GM20431 (cell line): Measurements from ENCODE around the gene SERP2.
"Not testable (repeated sequence)": the region's sequence is repeated elsewhere in the genome, so short reads cannot be mapped to it uniquely, and the experiment has no call there.

Source experiments
- in situ Hi-C: fragments of 300-500 bp; cut with MseI, MboI; formaldehyde crosslinking; loops from one replicate; pipeline ENCODE4 v1.15.0; 2020; ENCODE audit warnings: low sequenced_read_pairs; ENCODE audit not compliant: unreplicated experiment

The SERP2 gene

DNA sequence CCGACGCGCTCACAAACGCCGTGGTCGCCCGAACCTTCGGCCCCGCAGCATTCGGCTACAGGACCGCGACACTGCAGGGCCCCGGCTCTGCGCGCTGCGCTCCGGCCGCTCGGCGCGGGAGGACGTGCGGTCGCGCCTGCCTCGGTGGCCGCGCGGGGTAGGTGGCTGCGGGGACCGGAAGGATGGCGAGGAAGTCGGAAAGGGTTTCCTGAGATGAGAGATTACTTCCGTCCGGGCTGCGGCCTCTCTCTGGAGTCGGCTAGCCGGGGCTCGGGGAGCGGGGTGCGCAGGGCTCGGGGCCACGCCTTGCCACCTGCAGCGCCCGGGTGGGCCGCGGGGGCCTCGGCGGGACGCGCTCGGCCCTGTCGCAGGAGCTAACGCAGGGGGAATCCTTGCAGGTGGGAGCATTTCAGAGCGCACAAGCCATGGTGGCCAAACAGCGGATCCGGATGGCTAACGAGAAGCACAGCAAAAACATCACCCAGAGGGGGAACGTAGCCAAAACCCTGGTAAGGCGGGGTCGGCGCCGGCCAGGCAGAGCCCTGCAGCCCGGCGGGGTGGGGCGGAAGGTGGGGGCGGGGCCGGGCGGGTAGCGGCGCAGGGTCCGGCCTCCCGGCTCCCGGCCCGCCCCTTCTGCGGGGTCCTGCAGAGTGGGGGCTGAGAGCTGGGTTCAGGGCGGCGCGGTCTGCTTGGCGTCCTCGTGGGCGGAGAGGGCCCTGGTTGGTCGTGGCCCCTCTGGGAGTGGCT, at the start of gene SERP2:
Gene SERP2 (plus strand): TSS at position 224 of the 747 bp plus-strand sequence. CDS start 202 bp downstream, at position 426.
- in situ Hi-C loops: no loop called here

DNA sequence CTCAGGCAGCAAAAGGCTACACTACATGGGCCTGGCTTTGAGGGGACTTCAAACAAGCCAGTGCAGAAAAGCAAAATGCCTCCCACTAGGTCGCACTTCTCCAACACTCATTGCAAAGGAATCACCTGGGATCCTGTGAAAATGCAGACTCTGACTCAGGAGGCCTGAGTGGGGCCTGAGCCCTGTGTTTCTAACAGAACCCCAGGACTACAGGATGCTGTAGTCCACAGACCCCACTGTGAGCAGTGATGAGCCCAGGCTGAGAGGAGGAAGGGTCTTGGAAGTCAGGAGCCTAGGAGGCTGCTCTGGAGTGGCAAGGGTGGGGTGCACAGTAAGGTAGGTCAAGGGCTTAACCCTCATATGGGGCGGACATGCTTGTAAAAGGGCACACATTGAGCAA, 46.7 kb upstream of the SERP2 start:
- in situ Hi-C loops: no loop called here

DNA sequence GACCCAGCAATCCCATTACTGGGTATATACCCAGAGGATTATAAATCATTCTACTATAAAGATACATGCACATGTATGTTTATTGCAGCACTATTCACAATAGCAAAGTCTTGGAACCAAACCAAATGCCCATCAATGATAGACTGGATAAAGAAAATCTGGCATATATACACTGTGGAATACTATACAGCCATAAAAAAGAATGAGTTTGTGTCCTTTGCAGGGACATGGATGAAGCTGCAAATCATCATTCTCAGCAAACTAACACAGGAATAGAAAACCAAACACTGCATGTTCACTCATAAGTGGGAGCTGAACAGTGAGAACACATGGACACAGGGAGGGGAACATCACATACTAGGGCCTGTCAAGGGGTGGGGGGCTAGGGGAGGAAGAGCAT, 44.6 kb upstream of the SERP2 start:
- in situ Hi-C loops: not testable (repeated sequence)

DNA sequence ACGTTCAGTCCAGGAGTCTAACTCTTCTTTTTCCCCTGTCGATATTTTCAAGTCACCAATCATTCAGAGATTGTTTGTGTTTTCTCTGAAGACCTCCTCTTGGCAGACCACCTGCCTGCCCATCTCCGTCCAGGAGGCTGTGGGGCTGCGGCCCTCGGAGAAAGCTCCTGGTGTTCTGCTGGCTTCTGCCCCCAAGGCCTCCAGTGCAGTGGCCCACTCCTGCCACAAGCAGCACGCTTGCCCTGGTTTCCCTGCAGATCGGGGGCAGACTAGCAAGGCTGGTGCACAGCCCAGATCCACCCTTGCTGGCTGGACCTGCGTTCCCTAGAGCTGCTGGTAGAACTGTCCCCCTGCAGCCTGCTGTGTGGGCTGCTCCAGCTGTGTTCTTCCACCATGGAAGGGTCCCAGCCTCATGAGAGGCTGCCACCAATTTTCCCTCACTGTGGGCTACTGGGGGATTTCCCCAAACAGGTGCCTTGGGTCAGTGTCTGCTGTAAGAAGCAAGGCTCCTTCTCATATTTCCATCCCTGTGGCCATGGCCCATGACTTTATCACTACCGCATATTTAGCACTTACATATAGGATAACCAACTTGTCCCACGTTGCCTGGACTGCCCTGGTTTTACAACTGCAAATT, 43.6 kb upstream of the SERP2 start:
- in situ Hi-C loops: no loop called here

DNA sequence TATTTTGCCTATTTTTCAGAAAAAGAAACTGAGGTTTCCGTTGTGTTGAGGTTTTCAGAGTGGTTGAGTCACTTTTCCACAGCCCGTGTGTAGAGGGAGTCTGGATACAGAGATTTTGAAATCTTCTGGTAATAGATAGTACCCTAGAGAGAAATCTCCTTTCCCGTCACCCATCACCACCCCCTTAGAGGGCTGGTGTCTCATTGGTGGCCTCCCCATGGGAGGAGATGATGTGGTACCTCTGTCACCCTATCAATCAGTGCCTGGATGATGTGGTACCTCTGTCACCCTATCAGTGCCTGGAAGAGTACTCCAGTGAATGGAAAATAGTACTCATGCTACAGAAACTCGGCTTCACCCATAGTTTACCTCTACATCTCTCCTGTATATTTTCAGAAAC, 42.2 kb upstream of the SERP2 start:
- in situ Hi-C loops: no loop called here

DNA sequence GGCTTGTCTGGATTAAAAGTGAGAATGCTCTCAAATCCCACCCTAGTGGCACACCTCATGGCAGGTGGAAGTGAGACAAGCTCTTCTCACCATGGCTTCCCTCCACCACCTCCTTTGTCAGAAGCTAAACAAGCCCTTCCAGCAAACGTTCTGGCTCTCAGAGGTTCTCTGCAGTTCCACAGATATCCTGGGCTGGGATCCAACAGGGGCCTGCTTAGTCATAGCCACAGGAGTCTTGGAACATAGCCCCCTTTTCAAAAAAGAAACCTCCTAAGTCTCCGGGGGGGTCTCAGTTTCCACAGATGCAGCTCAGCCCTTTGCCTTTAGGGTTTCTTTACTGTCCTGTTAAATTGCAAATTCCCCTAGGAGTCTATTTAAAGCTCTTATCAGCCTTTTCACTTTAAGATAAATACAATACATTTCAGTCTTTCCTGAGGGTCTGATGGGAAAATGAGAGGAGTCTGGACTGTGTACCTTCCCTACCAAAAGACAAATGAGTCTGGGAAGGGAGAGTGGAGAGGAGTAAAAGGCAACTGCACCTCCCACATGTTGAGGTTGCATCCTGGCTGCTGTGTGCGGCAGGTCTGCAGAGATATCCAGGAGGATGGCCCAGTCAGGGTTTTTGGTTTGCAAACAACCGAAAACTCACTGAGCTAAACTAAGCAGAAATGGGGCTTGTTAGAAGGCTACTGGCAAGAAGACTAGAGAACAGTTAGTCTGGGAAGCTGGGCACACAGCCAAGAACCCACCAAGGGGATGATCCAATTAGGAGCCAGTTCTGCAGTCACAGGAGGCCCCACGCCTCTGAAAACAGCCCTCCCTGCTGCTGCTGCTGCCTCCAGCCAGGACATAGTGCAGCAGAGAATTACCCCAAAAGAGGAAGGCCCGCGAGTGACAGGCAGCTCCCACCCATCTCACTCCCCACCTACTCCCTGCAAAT, 41.4 kb upstream of the SERP2 start:
- in situ Hi-C loops: no loop called here

DNA sequence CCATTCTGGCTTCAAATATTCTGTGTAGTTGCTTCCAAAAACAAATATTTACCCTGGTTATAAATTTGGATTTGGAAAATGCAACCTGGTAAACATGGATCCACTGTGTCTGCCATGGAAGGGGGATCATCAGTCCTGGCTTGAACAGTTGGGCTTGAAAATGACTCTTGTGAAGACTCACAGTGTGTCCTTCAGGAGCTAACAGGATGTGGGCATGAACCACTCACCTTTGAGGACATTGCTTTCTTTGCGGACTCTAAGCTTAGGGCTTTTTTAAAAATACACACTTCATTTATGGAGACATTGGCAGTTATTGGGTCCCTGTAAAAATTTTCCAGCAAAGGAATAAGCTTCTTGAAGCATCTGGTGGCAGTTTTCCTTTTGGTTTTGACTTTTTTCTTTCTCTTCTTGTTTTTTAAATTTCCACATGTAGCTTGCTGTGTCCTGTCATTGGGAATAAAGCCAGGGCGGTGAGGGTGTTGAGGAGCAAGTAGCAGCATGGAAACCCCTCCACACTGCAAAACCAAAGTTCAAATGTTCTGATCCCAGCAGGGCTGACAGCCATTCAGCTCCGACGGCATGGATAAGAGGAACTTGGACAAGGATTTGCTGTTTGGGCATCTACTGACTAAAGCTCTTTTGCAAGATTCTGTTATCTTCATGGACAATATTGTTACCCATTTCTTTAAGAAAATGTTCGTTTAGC, 39.5 kb upstream of the SERP2 start:
- in situ Hi-C loops: no loop called here

DNA sequence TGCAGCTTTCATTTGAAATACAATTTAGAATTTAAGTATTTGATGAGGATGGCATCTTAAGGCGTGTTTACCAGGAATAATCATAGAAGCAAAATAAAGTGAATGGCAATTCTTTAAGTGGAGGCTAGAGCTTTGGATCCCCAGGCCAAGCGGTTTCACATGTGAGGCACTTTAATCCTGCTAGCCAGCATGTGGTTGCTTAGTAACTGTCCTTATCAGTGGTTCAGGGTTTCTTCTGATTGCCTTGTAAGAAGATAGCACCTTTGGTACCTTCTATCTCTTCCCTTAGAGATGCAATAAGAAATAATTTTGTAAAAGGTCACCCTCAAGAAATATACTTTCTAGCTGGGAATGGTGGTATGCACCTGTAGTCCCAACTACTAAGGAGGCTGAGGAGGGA, 38.9 kb upstream of the SERP2 start:
- in situ Hi-C loops: no loop called here

DNA sequence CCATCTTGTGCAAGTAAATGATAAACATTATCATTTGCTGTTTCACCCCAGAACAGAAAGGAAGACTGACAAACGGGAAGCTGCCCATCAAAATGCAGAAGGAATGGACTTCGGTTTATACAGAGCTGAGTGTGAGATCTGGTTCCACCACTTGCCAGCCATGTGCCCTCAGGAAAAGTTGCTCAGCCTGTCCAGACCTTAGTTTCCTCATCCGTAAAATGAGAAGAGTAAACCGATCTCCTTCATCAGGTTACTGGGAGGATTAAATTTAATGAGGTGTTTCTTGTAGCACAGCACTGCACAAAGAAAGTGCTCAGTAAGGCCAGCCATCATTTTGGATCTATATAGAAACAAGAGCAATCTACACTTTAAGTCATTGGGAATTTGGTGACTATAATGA, 36.7 kb upstream of the SERP2 start:
- in situ Hi-C loops: no loop called here

DNA sequence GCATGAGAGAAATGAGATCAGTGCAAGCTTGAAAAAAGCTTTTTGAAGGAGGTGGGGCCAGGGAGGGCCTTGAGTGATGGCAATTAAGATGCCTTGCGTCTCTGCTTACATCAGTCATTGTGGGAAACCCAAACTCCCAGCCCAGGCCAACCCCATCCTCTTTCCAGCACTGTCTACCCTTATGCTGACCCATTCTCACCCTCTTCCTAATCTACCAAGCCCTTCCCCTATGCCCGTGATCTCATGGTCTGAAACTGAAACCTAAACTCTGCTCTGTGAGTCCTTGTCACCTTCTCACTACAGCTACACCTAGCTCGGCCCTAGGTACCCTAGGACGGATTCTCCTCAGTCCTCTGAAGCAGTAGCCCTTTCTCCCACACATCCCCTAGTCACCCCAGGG, 36.0 kb upstream of the SERP2 start:
- in situ Hi-C loops: no loop called here

DNA sequence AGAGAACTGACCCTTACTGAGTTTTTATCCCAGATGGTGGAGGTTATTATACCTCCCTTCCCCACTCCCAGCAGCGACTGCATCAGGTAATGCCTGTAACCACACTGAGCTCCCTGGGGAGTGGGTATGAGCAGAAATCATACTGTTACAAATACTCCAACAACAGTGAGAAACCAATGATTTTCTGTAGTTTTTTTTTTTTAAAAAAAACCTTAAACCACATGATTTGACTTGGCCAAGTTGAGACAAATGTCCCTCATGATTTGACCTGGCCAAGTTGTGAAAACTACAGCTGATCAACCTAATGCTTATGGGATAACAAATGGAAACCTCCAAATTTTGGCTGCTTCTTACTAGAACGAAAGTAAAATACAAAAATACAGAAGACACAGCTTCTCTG, 33.1 kb upstream of the SERP2 start:
- in situ Hi-C loops: no loop called here

DNA sequence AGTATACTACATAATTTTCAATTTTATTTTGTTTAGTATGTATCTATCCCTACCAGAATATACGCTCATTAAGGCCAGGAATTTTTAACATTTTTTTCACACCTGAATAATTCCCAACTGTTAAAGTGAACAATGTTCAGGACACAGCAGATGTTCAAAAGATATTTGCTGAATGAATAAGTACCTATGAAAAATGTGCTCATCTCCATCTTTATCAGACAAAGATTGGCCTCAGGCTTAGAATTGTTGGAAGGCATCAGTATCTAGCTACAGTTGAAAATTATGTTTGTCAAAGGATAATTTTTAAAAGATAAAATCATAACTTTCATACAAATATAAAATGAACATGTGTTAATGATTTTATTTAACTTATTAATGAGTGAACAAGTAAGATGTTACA, 30.9 kb upstream of the SERP2 start:
- in situ Hi-C loops: no loop called here

DNA sequence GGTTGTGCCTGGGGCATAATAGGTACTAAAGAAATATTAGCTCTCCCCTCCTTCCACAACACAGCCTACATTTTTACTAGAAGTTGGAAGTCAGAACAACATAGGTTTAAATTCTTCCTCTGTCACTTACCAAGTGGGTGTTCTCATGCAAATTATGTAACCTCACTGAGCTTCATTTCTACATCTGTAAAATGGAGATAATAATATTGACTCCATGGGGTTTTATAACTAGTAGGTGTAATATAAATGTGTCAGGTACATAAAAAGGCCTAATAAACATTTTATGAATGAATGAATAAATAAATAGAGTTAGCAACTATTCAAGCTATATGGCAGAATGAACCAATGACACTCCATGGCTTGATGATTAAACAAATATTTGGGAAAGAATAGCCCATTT, 27.1 kb upstream of the SERP2 start:
- in situ Hi-C loops: no loop called here

DNA sequence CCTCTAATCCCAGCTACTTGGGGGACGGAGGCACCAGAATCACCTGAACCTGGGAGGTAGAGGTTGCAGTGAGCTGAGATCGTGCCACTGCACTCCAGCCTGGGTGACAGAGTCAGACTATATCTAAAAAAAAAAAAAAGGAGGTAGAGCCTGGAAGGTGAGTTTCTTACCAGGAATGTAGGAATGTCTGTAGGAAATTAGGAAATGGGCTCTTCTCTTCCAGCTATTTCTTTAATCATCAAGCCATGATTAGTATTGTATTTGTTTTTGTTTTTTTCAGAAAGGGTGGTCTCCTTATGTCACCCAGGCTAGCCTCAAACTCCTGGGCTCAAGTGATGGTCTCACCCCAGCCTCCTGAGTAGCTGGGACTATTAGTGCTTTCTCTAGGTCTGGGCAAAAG, 26.3 kb upstream of the SERP2 start:
- in situ Hi-C loops: no loop called here

DNA sequence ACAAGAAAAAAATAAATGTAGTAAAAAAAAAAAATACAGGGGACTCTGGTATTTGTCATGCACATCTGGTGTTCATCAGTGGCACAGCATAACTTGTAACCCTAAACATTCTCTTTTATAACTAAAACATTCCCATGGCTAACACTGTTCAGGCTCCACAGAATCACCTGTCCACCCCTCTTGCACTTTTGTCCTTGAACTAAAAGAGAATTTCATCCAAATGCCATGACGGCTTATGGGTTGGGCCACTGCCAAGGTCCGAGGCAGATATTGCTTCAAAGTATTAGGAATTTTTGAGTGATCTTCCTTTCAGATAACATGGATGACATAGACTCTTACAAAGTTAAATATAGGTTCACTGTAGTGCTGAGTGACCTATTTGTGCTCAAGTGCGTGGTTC, 25.7 kb upstream of the SERP2 start:
- in situ Hi-C loops: no loop called here

DNA sequence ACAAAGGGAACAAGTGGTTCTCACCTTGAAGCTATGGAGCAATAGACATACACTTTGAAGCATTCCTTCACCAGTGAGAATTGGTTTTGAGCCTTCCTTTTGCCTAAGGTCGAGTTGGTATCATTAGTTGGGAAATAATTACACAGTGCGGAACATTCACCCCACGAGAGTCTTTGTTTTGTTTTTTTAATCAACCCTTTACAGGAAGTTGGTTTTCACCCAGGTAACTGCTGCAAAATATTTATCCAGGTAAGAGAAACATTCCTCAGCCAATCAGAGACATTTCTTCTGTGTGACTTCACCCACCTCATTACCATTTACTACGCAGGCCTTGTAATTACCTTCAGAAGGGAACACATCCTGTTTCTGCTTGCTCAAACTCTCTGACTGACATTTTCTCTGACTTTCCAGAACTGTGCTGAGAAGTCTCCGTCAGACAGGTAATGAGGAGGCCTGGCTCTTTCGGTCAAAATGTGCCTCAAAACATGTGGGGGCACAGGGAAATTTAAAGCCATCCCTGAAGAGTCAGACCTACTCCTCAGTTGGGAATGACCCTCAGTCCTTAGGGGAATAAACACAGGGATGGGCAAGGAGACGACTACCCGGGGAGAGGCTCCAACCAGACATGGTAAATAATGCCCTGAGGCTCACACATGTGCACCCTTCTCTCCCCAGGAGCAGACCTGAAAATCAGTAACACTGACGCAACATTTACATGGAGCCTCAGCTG, 22.7 kb upstream of the SERP2 start:
- in situ Hi-C loops: no loop called here

DNA sequence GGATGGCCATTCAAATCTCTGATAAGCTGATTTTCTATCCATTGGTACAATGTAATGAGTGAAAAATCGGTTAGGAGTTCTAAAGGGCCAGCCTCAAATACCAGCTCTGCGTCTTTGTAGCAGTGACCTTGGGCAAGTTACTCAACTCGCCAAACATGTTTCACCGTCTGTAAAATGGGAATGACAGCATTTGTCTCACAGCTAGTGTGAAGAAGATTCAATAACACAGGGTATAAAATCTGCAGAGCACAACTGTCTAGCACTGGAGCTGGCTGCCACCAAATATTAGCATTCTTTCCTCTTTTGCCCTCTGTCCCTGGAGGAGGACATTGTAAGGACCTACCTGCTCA, 22.1 kb upstream of the SERP2 start:
- in situ Hi-C loops: no loop called here

DNA sequence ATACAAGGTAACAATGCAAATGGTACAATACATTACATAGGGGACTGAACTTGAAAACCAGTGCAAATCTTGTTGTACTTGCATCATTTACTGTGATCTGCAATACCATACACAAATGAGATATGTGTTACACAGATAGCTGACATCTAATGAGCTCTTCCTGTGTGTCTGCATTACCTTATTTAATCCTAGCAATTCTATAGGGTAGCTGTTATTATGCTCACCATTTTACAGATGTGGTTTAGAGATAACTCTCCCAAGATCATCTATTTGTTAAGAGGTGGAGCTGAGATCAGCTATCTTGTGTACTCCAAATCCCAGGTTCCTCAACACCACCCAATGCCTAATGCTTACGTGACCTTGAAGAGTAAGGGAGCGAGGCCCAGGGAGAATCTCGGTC, 21.4 kb upstream of the SERP2 start:
- in situ Hi-C loops: no loop called here

DNA sequence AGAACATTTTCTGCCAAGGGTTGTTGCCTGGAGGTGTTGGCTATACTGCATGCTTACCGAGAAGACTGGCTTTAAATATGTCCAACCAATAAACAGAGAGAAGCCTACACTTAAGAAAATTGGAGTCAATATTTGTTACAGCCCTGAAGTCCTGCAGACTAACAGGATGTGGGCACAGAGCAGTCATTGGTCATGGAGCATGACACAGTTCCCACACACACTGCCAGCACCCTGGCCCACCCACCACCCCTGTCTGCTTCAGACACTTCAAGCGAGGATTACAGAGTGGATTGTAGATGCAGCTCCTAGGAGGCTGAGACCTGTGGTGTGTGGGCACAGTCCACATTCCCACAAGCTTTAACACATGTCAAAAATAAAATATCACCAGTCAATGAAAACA, 21.0 kb upstream of the SERP2 start:
- in situ Hi-C loops: no loop called here

DNA sequence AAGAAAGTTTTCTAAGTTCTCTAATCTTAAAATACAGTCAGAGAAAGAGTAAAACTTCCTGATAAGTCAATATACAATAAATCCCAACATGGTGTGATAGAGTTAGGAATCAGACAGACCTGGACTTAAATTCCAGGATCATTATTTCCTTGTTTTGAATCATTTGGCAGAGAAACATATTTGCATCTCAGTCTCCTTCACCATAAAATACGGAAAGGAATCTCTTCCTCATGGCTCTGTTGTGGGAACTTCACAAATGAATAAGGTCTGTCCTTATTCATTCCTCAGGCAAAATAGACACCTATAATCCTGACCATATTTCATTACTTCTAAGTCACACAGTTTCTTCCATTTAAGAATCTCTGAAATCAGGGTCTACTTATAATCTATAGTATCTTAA, 19.3 kb upstream of the SERP2 start:
- in situ Hi-C loops: no loop called here
